B cell (primary cell): Measurements from ENCODE around the gene PI4KA. TPM values are rescaled to one million over a fixed set of nuclear protein-coding genes. Genes with fewer than 3 reads are reported as not detected.

ENCODE experiments used
- ATAC-seq: fragments of 200-7000 bp; cut with Tn5 transposase; one replicate; pipeline ENCODE4 v1.10.0; 2021; ENCODE audit warnings: low read depth, mild to moderate bottlenecking, moderate number of reproducible peaks, moderate library complexity
- CTCF ChIA-PET: fragments of 350-600 bp; sonication (Branson Sonifier 250); formaldehyde crosslinking; loops from one replicate; lab custom pipeline; 2021; ENCODE audit warnings: antibody characterized with exemption, inconsistent platforms; lab: Charles Lee
- POLR2A ChIA-PET: fragments of 350-600 bp; sonication (Branson Sonifier 250); formaldehyde crosslinking; loops from one replicate; lab custom pipeline; 2021; ENCODE audit warnings: antibody characterized with exemption; lab: Charles Lee
- DNase-seq: peaks from one replicate; pipeline ENCODE4 v3.0.0; 2013
- H2AFZ ChIP-seq: 2 replicates; pipeline ENCODE4 v1.6.1; 2012; ENCODE audit warnings: mild to moderate bottlenecking, low read depth, low read length; ENCODE audit not compliant: insufficient read depth, poor library complexity, severe bottlenecking
- H3K27ac ChIP-seq, 2 donors: 1 replicate in 1 of 2; 2 replicates in 1 of 2; pipeline ENCODE4 v1.5.1; 2012 to 2013; ENCODE audit warnings: low read length in 2 of 2, mild to moderate bottlenecking in 2 of 2, moderate library complexity in 1 of 2
- H3K27me3 ChIP-seq, 4 experiments: fragments of 200-600 bp in 1 of 4; sonication (generic) in 1 of 4; replicated peaks in 1 of 4; 1 replicate in 2 of 4; 2 replicates in 2 of 4; pipeline versions ENCODE4 v1.6.1 to v1.7.0; 2013 to 2016; ENCODE audit warnings: low read length in 3 of 4, mild to moderate bottlenecking in 2 of 4, mixed read lengths in 1 of 4, moderate library complexity in 1 of 4; ENCODE audit not compliant: insufficient read depth in 4 of 4, control insufficient read depth in 3 of 4; ENCODE audit errors: control extremely low read depth in 1 of 4
- H3K36me3 ChIP-seq, 2 experiments: replicated peaks in 1 of 2; 1 replicate in 1 of 2; 2 replicates in 1 of 2; pipeline versions ENCODE4 v1.6.1 to v1.7.1; 2013; ENCODE audit warnings: low read length in 1 of 2; ENCODE audit not compliant: insufficient read depth in 2 of 2, control insufficient read depth in 1 of 2; ENCODE audit errors: control extremely low read depth in 1 of 2, extremely low read depth in 1 of 2
- H3K4me1 ChIP-seq, 2 donors: fragments of 200-600 bp in 1 of 2; sonication (generic) in 1 of 2; 1 replicate in 1 of 2; 2 replicates in 1 of 2; pipeline versions ENCODE4 v1.5.1 to v1.6.1; 2013 to 2017; ENCODE audit warnings: low read length in 2 of 2; ENCODE audit not compliant: control insufficient read depth in 2 of 2, insufficient read depth in 2 of 2
- H3K4me2 ChIP-seq: replicated peaks from 2 replicates; pipeline ENCODE3; 2012; ENCODE audit warnings: mild to moderate bottlenecking, low read depth, low read length; ENCODE audit not compliant: poor library complexity, severe bottlenecking
- H3K4me3 ChIP-seq, 5 experiments: fragments of 200-600 bp in 1 of 5; sonication (generic) in 1 of 5; 1 replicate in 3 of 5; 2 replicates in 2 of 5; pipeline versions ENCODE4 v1.5.1 to v1.7.0; 2011 to 2016; ENCODE audit warnings: low read length in 4 of 5, mild to moderate bottlenecking in 4 of 5, low read depth in 2 of 5, control low read depth in 1 of 5, moderate library complexity in 1 of 5; ENCODE audit not compliant: insufficient read depth in 1 of 5; ENCODE audit errors: control extremely low read depth in 1 of 5, extremely low read depth in 1 of 5
- H3K79me2 ChIP-seq: fragments of 200-600 bp; sonication (generic); one replicate; pipeline ENCODE4 v1.6.0; 2016; ENCODE audit warnings: low read length; ENCODE audit not compliant: control insufficient read depth, insufficient read depth
- H3K9ac ChIP-seq: fragments of 200-600 bp; sonication (generic); 2 replicates; pipeline ENCODE4 v1.6.1; 2017; ENCODE audit warnings: mild to moderate bottlenecking, low read length, moderate library complexity
- H3K9me3 ChIP-seq, 3 donors: one replicate each; pipeline versions ENCODE4 v1.6.1 to v1.7.1; 2013; ENCODE audit warnings: low read length in 2 of 3; ENCODE audit not compliant: control insufficient read depth in 2 of 3, insufficient read depth in 1 of 3; ENCODE audit errors: control extremely low read depth in 1 of 3
- H4K20me1 ChIP-seq: 2 replicates; pipeline ENCODE4 v1.6.0; 2012; ENCODE audit warnings: mild to moderate bottlenecking, low read length; ENCODE audit not compliant: insufficient read depth, control insufficient read depth, poor library complexity, severe bottlenecking
- H3K27ac Mint-ChIP-seq: one replicate; pipeline ENCODE4 v1.8.0; 2021; ENCODE audit warnings: mixed read lengths
- H3K27me3 Mint-ChIP-seq: one replicate; pipeline ENCODE4 v1.8.0; 2021; ENCODE audit warnings: mixed read lengths
- H3K4me1 Mint-ChIP-seq: one replicate; pipeline ENCODE4 v1.8.0; 2021; ENCODE audit warnings: mixed read lengths
- H3K4me3 Mint-ChIP-seq: one replicate; pipeline ENCODE4 v1.8.0; 2021; ENCODE audit warnings: mixed read lengths
- H3K9me3 Mint-ChIP-seq: one replicate; pipeline ENCODE4 v1.8.0; 2022; ENCODE audit warnings: mixed read lengths; ENCODE audit not compliant: insufficient read depth
- CTCF ChIP-seq: fragments of 200-600 bp; IDR thresholded peaks from one replicate; pipeline ENCODE4 v1.8.0; 2022; ENCODE audit warnings: antibody characterized with exemption, mild to moderate bottlenecking
- EZH2 ChIP-seq: IDR thresholded peaks from 2 replicates; pipeline ENCODE4 v1.6.1; 2012; ENCODE audit warnings: borderline replicate concordance, low read depth, mild to moderate bottlenecking, moderate library complexity, low read length; ENCODE audit not compliant: insufficient read depth, poor library complexity, severe bottlenecking
- WGBS: methylation state at CpG from one replicate; pipeline ENCODE4 v1.1.5; 2013; ENCODE audit warnings: missing lambda C conversion rate; ENCODE audit not compliant: insufficient coverage; 5-methylcytosine and 5-hydroxymethylcytosine counted together
- intact Hi-C: fragments of 100-400 bp; cut with micrococcal nuclease; formaldehyde crosslinking; loops from one replicate; pipeline ENCODE4 v1.10.0; 2022
- polyA plus RNA-seq: library from polyadenylated mRNA; depleted of rRNA; stranded (reverse); fragments of >200 nt; gene quantifications from 2 replicates; pipeline ENCODE4 v1.2.3, GENCODE V29; 2012
- total RNA-seq, 2 donors: library from RNA; stranded (reverse); fragments of 120-200 nt in 1 of 2; gene quantifications; 1 replicate in 1 of 2; 2 replicates in 1 of 2; pipeline versions ENCODE4 v1.2.3 to v1.2.4, GENCODE V29; 2013 to 2022

PI4KA gene
- total and polyA plus RNA-seq, 2 donors (not counting 1 experiment from before 2014, with no cell fraction given) = 85.9 to 156 TPM

- no peaks in the 10 kb centered on the region for H3K79me2 ChIP-seq
- H4K20me1 ChIP-seq = no peaks in the 10 kb centered on the region
- no peak overlapping the region for H3K4me3 Mint-ChIP-seq
- no peaks in the 10 kb centered on the region for H3K4me1 Mint-ChIP-seq
- H3K9me3 ChIP-seq = no peaks in the 10 kb centered on the region
- no peaks in the 10 kb centered on the region for H3K27me3 Mint-ChIP-seq
- TF ChIP-seq EZH2 (no peak), CTCF (no peak)
- ChIA-PET POLR2A (no interaction called here), CTCF (no interaction called here)
- peaks cover 6 to 59% of the 10 kb centered on the region in 2 experiments for H3K36me3 ChIP-seq
- H3K9ac ChIP-seq = no peak overlapping the region
- no peak overlapping the region for H2AFZ ChIP-seq
- no peaks in the 10 kb centered on the region for H3K27me3 ChIP-seq
- ATAC-seq (no peak), DNase-seq (no peak)
- no peaks in the 10 kb centered on the region for H3K4me1 ChIP-seq
- H3K4me2 ChIP-seq = no peak overlapping the region
- no CpG with 5 or more reads among the region's 2 CpGs for WGBS
- no peaks in the 10 kb centered on the region for H3K9me3 Mint-ChIP-seq
- H3K27ac Mint-ChIP-seq = no peak overlapping the region
- no peak overlapping the region for H3K4me3 ChIP-seq
- intact Hi-C loops = no loop called here
- H3K27ac ChIP-seq = no peak overlapping the region
Observed at GRCh38 chr22:20761536-20761935, 97.1 kb downstream of the PI4KA start.

DNA sequence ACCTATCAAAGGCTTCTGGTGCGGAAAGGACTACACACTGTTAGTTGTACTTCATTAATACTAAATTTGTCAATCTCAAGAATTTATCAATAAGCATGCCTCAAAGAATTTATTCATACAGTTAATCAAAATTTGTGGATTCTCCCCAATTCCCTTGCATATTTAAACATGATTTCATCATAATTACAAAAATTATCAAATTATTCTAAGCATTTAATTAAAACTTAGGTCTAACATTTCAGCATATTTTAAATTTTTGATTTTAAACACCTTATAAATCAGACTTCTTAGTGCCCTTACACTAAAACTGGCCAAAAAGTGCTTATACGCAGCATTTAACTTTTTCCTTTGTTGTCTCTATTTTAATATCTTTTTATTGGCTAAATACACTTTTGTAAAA, 98.5 kb downstream of the PI4KA start:
- no CpG with 5 or more reads among the region's 2 CpGs for WGBS
- H3K36me3 ChIP-seq = peaks cover 5 to 47% of the 10 kb centered on the region in 2 experiments
- no peaks in the 10 kb centered on the region for H3K9me3 ChIP-seq
- Mint-ChIP-seq H3K27me3 (no peaks in the 10 kb centered on the region), H3K27ac (no peak overlapping the region), H3K9me3 (no peaks in the 10 kb centered on the region), H3K4me1 (no peaks in the 10 kb centered on the region), H3K4me3 (no peak overlapping the region)
- H3K4me3 ChIP-seq = no peak overlapping the region
- no peak overlapping the region for H3K4me2 ChIP-seq
- H2AFZ ChIP-seq = no peak overlapping the region
- ATAC-seq (no peak), DNase-seq (no peak)
- H3K79me2 ChIP-seq = no peaks in the 10 kb centered on the region
- TF ChIP-seq CTCF (no peak), EZH2 (no peak)
- no peaks in the 10 kb centered on the region for H3K4me1 ChIP-seq
- intact Hi-C loops = no loop called here
- H3K9ac ChIP-seq = no peak overlapping the region
- no peaks in the 10 kb centered on the region for H4K20me1 ChIP-seq
- H3K27me3 ChIP-seq = no peaks in the 10 kb centered on the region
- H3K27ac ChIP-seq = no peak overlapping the region
- ChIA-PET POLR2A (no interaction called here), CTCF (interaction anchor here (1.4 kb wide), 1 partner anchor 24 kb away, joined by 3 read pairs; no protein-coding TSS in a partner anchor)
